GM21390 (cell line): ENCODE data around the gene H3-3A.
"Not testable (repeated sequence)": the region's sequence is repeated elsewhere in the genome, so short reads cannot be mapped to it uniquely, and the experiment has no call there.

Experiments used
- ATAC-seq: cut with Tn5 transposase; IDR thresholded peaks from one replicate; pipeline ENCODE4 v1.9.1; 2021; ENCODE audit not compliant: unreplicated experiment

The H3-3A gene

GRCh38 chr1:226083302-226084101 lies 21.0 kb downstream of the H3-3A start:
- ATAC-seq, result peak; percentile 96

- ATAC-seq, result no peak
These were observed 23.3 kb downstream of the H3-3A start for GRCh38 chr1:226085675-226086285.

GRCh38 chr1:226086776-226087175 lies 24.3 kb downstream of the H3-3A start:
- ATAC-seq, result no peak

- no peak for ATAC-seq
These were observed 28.9 kb downstream of the H3-3A start for GRCh38 chr1:226091461-226091860.

GRCh38 chr1:226092048-226092820 lies 29.7 kb downstream of the H3-3A start:
- not testable (repeated sequence) for ATAC-seq

- no peak for ATAC-seq
These were observed 30.4 kb downstream of the H3-3A start for GRCh38 chr1:226092965-226093364.

GRCh38 chr1:226093621-226094020 lies 31.1 kb downstream of the H3-3A start:
- ATAC-seq, result no peak

- no peak for ATAC-seq
These were observed 31.9 kb downstream of the H3-3A start for GRCh38 chr1:226094451-226094850.

- no peak for ATAC-seq
These were observed 32.8 kb downstream of the H3-3A start for GRCh38 chr1:226095286-226095685.

- ATAC-seq, result no peak
These were observed 35.5 kb downstream of the H3-3A start for GRCh38 chr1:226097866-226098625.

- ATAC-seq, result no peak
These were observed 36.6 kb downstream of the H3-3A start for GRCh38 chr1:226098870-226099835.

GRCh38 chr1:226100436-226101391 lies 38.2 kb downstream of the H3-3A start:
- ATAC-seq, result peak; percentile 48

- ATAC-seq, result no peak
These were observed 42.2 kb downstream of the H3-3A start for GRCh38 chr1:226104671-226105121.

GRCh38 chr1:226107471-226108460 lies 45.2 kb downstream of the H3-3A start:
- ATAC-seq, result no peak

GRCh38 chr1:226108935-226109828 lies 46.7 kb downstream of the H3-3A start:
- no peak for ATAC-seq

- peak; percentile 76 for ATAC-seq
These were observed 47.3 kb downstream of the H3-3A start for GRCh38 chr1:226109829-226110248.
